ENCODE measurements around the gene ZSCAN5A.
"Not testable (repeated sequence)": the region's sequence is repeated elsewhere in the genome, so short reads cannot be mapped to it uniquely, and the experiment has no call there.

The ZSCAN5A gene

GRCh38 chr19:56201973-56202372 lies 112.7 kb downstream of the ZSCAN5A start, which contains the start of gene ZSCAN5C:
Gene ZSCAN5C (plus strand): TSS chr19:56202273. CDS start chr19:56205914, 3,641 bp downstream.
- DNase-seq, result no peak

DNA sequence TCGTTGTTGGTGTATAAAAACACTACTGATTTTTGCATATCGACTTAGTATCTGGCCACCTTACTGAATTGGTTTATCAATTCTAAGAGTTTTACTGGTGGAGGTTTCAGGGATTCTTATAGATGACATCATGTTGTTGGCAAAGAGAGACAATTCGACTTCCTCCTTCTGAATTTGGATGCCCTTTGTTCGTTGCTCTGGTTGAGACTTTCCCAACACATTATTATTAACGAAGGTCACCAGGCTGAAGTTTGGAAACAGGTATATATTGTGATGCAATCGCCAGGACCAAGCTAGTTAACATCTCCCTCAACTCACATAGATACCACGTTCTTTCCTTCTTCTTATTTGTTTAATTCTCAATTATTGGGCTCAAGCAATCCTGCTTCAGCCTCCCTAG lies 115.0 kb downstream of the ZSCAN5A start:
- no peak for DNase-seq

DNA sequence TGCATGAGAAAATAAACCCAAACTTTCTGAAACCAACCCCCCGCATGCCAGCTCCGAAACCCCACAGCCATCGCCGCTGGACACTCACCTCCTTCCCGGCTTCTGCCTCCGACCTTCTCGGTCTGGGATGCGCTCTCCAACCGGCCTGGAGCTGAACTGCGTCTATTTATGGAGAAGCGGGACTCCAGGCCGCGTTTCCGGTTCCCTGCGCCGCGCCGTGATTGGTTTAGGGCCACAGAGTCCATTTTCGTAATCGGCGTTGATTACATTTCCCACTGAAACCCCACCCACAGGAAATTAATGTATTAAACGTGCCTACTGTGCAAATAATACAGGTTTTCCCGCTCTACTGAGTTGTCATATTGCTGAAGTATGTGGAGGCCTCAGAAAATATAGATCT lies 117.0 kb downstream of the ZSCAN5A start, which contains the start of gene ZSCAN5B:
Gene ZSCAN5B (minus strand): TSS at position 138 of the 400 bp plus-strand sequence. CDS start 4,731 bp downstream, outside the sequence.
- DNase-seq, result not testable (repeated sequence)

- DNase-seq, result no peak
These were observed 120.5 kb downstream of the ZSCAN5A start for GRCh38 chr19:56193981-56194640.

DNA sequence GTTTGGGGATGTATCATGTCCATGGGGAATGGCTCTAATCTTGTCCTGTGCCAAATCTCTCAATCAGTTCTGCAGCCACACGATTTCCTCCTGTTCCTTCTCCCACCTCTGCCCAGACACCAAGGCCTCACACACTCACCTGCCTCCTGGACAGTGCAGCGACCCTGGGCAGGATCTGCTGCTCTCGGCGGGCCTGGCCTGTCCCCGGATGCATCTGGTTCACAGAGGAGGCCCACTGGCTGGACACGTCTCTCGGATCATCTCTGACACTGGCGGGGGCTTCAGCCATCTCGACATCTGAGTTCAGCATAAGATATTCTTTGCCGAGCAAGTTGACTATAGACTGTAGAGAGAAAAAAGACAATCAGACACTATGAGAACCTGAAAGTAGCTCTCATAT lies 122.9 kb downstream of the ZSCAN5A start:
- DNase-seq, result no peak

DNA sequence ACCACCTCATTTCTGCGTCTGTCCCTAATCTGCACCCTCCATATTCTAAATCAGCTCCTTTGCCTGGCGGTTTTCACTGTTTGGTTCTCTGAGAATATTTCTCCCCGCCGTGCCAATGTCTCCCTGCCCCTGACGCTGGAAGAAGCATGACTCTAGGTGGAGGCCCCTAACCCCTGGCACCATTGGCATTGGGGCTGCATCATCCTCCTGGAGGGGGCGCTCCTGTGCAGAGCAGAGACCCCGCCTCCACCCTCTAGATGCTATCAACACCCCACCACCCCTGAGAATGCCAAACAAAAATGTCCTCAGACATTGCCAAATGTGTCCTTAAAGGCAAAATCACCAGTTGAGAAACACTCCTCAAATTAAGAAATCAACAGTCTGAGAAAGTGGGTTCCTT lies 123.5 kb downstream of the ZSCAN5A start:
- no peak for DNase-seq

DNA sequence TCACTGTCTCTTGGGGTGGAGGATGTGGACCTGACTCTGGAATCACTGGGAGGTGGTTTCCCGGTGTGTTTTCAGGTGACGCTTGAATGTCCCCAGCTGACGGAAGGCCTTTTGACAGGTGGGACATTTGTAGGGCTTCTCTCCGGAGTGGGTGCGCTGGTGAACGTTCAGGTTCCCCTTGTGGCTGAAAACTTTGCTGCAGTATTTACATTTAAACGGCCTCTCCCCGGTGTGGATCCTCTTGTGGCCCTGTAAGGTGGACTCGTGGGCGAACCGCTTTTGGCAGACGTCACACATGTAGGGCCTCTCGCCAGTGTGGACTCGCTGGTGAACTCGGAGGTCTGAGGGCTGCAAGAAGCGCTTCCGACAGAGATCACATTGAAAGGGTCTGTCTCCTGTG lies 124.9 kb downstream of the ZSCAN5A start:
- DNase-seq, result no peak

DNA sequence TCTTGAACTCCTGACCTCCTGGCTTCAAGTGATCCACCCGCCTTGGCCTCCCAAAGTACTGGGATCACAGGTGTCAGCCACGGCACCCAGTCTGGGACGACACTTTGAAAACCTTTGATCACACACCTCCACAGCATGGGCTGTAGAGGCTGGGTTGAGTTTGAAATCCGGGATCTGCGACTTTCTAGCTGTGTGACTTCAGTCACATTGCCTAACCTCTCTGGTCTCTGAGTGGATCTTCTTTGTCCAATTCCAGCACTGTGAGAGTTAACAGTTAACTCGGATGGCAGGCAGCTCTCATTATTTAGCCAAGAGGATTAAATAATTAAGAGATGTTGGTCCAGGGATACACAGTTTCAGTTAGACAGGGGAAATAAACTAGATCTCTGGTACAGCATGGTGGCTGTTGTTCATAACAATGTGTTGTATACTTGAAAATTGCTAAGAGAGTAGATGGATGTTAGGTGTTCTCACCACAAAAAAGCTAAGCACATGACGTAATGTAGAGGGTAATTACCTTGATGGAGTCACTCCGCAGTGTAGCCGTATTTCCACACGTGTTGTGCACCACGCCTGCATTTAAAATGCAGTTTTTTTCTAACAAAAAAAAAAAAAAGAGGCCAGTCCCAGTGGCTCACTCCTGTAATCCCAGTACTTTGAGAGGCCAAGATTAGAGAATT lies 136.9 kb downstream of the ZSCAN5A start:
- no peak for DNase-seq

- DNase-seq, result no peak
These were observed 137.8 kb downstream of the ZSCAN5A start for GRCh38 chr19:56176881-56177280.

DNA sequence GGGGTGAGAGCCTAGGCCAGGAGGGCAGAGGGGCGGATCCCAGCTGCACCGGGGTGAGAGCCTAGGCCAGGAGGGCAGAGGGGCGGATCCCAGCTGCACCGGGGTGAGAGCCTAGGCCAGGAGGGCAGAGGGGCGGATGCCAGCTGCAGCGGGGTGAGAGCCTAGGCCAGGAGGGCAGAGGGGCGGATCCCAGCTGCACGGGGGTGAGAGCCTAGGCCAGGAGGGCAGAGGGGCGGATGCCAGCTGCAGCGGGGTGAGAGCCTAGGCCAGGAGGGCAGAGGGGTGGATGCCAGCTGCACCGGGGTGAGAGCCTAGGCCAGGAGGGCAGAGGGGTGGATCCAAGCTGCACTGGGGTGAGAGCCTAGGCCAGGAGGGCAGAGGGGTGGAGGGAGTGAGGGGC lies 138.3 kb downstream of the ZSCAN5A start:
- DNase-seq, result not testable (repeated sequence)

DNA sequence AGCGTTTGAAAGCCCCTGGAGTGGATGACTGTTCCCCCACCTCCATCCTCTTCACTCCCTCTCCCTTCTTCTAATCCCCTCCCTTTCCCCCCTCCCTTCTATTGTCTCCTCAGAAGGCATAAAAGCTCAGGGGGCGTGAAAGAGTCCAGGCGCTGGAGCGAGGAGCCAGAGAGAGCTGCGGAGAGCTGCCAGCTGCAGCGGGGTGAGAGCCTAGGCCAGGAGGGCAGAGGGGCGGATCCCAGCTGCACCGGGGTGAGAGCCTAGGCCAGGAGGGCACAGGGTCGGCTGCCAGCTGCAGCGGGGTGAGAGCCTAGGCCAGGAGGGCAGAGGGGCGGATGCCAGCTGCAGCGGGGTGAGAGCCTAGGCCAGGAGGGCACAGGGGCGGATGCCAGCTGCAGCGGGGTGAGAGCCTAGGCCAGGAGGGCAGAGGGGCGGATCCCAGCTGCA lies 138.8 kb downstream of the ZSCAN5A start, which contains the start of gene GALP:
Gene GALP (plus strand): TSS at position 148 of the 447 bp plus-strand sequence. CDS start 1,101 bp downstream, outside the sequence.
- not testable (repeated sequence) for DNase-seq

DNA sequence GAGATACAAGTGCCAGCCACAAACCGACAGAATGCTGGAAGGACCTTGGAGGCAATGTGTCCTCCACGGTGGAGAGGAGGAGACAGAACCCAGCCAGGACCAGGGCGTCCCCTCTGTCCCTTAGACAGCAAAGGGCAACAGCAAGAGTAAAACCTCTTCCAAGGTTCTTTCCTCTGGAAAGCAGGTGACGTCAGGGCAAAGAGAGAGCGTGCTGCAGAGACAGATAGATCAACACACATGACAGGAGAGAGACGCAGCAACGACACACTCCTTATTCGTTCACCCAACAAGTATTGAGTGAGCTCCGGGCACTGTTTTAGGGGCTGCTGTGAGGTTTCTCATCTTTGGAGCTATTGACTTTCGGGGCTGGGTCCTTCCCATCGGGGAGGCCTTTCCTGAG lies 140.1 kb downstream of the ZSCAN5A start:
- DNase-seq, result no peak

DNA sequence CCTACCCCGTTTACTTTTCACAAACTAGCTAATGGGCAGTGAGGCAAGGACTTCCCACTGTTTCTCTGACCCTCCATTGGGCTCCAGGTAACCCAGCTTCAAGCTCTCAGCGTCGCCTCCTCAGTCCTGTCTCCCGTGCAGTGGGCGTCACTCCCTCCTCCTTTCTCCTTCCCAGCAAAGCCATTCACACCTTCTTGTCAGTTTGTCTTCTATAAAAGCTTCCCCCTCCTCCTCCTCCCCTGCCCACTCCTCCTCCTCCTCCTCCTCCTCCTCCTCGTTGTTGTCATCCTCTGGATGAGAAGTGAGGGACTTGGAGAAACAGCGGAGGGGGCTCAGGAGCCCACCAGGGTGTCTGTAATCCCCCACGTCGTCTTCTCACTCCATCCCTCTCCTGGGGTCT lies 140.6 kb downstream of the ZSCAN5A start:
- no peak for DNase-seq
